Uterus (tissue), 4 donors: ENCODE data around the gene REPS1. TPM values are rescaled to one million over a fixed set of nuclear protein-coding genes. Genes with fewer than 3 reads are reported as not detected.
"Not testable (repeated sequence)": the region's sequence is repeated elsewhere in the genome, so short reads cannot be mapped to it uniquely, and the experiment has no call there.

Source experiments
- DNase-seq, 2 donors: peaks; one replicate each; pipeline ENCODE4 v3.0.0-alpha.2; 2019 to 2020
- H3K27ac ChIP-seq, 2 donors: fragments of 200-600 bp; sonication (generic); 1 replicate in 1 of 2; 2 replicates in 1 of 2; pipeline ENCODE4 v1.5.1; 2016 to 2018
- H3K27me3 ChIP-seq, 2 donors: fragments of 200-600 bp; sonication (generic); one replicate each; pipeline ENCODE4 v1.5.1; 2018 to 2019; ENCODE audit warnings: control low read depth in 1 of 2
- H3K36me3 ChIP-seq, 2 donors: fragments of 200-600 bp; sonication (generic); one replicate each; pipeline ENCODE4 v1.5.1; 2019; ENCODE audit warnings: control low read depth in 1 of 2
- H3K4me1 ChIP-seq, 2 donors: fragments of 200-600 bp; sonication (generic); one replicate each; pipeline ENCODE4 v1.5.1; 2018 to 2019; ENCODE audit warnings: control low read depth in 1 of 2
- H3K4me3 ChIP-seq, 2 donors: fragments of 200-600 bp; sonication (generic); 1 replicate in 1 of 2; 2 replicates in 1 of 2; pipeline ENCODE4 v1.5.1; 2018 to 2019; ENCODE audit warnings: mild to moderate bottlenecking in 1 of 2
- H3K9me3 ChIP-seq, 2 donors: fragments of 200-600 bp; sonication (generic); one replicate each; pipeline ENCODE4 v1.5.1; 2019; ENCODE audit warnings: control low read depth in 1 of 2
- CTCF ChIP-seq, 4 experiments: fragments of 200-600 bp in 2 of 4; fragments of 450-650 bp in 2 of 4; sonication (generic) in 2 of 4; IDR thresholded peaks; one replicate each; pipeline ENCODE4 v1.5.1; 2016 to 2019; ENCODE audit warnings: antibody characterized with exemption in 4 of 4, mild to moderate bottlenecking in 2 of 4, moderate library complexity in 1 of 4
- POLR2A ChIP-seq, 2 donors: fragments of 450-650 bp; IDR thresholded peaks; one replicate each; pipeline ENCODE4 v1.6.1; 2016; ENCODE audit warnings: antibody characterized with exemption in 2 of 2, mild to moderate bottlenecking in 1 of 2, moderate library complexity in 1 of 2
- intact Hi-C: fragments of 100-400 bp; cut with DNase I; formaldehyde crosslinking; loops from one replicate; pipeline ENCODE4 v1.15.1; 2023; ENCODE audit warnings: low total_unique reads
- total RNA-seq, 4 donors: library from RNA; depleted of rRNA in 3 of 4; stranded (reverse); fragments of >200 nt in 3 of 4; gene quantifications; one replicate each; pipeline versions ENCODE4 v1.1.0 to v1.2.4, GENCODE V29; 2014 to 2023
- donor health status: DM: yes; HTN: yes; CAD: no.

REPS1 gene
- total RNA-seq, 4 donors from 2014 or later = 36.5 to 266 (median 70.7) TPM

GRCh38 chr6:139028658-139029469 lies 40.8 kb upstream of the REPS1 start, which contains the start of gene ABRACL:
ABRACL (plus strand) TSS chr6:139028745; CDS start chr6:139034161, 5,416 bp downstream.
- intact Hi-C loops = no loop called here
- peak; percentile 58 to 63 for DNase-seq
- Histone ChIP-seq H3K27ac (peak within 1 kb of the TSS; percentile 75 to 80), H3K4me3 (peak within 1 kb of the TSS; percentile 59 to 66), H3K9me3 (no peaks in the 10 kb centered on the region), H3K4me1 (peaks cover 0 to 4% of the 10 kb centered on the region in 2 donors), H3K27me3 (no peaks in the 10 kb centered on the region), H3K36me3 (no peaks in the 10 kb centered on the region)
- TF ChIP-seq CTCF (IDR thresholded peaks at IDR 0.05) (no peak), POLR2A (IDR thresholded peaks at IDR 0.05) (no peak)

DNA sequence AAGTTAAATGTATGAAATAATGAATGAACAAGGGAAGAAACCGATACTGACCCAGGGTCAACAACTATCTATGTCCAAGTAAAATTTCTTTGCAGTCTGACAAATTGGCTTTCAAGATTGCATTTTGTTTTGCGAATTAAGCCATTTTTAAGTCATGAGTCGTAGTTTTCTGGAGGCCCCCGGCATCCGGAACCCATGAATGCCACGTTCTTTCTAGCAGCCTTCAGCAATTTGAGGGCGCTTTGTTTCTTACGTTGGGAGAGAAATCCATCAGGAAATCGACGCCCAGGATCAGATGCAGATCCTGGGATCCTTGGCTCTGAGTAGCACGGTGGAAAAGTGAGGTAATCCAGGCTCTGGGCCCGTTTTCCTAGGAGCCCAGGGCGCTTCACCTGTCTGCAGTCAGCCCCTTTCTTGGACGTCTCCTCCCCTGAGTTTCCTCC lies 40.2 kb upstream of the REPS1 start:
- TF ChIP-seq CTCF (IDR thresholded peaks at IDR 0.05) = no peak
- no peak for TF ChIP-seq POLR2A (IDR thresholded peaks at IDR 0.05)
- Histone ChIP-seq H3K4me3 (peak overlapping the region; percentile 59 to 66), H3K4me1 (peaks cover 0 to 4% of the 10 kb centered on the region in 2 donors), H3K9me3 (no peaks in the 10 kb centered on the region), H3K36me3 (no peaks in the 10 kb centered on the region), H3K27me3 (no peaks in the 10 kb centered on the region), H3K27ac (peak overlapping the region; percentile 75 to 80)
- no peak for DNase-seq
- intact Hi-C loops = no loop called here

GRCh38 chr6:139027620-139028182 lies 39.6 kb upstream of the REPS1 start:
- TF ChIP-seq POLR2A (IDR thresholded peaks at IDR 0.05) (no peak), CTCF (IDR thresholded peaks at IDR 0.05) (no peak)
- Histone ChIP-seq H3K36me3 (no peaks in the 10 kb centered on the region), H3K27ac (peak overlapping the region; percentile 75 to 80), H3K9me3 (no peaks in the 10 kb centered on the region), H3K4me3 (peak overlapping the region; percentile 59 to 66), H3K4me1 (peaks cover 0 to 4% of the 10 kb centered on the region in 2 donors), H3K27me3 (no peaks in the 10 kb centered on the region)
- no peak for DNase-seq
- intact Hi-C loops = no loop called here

DNA sequence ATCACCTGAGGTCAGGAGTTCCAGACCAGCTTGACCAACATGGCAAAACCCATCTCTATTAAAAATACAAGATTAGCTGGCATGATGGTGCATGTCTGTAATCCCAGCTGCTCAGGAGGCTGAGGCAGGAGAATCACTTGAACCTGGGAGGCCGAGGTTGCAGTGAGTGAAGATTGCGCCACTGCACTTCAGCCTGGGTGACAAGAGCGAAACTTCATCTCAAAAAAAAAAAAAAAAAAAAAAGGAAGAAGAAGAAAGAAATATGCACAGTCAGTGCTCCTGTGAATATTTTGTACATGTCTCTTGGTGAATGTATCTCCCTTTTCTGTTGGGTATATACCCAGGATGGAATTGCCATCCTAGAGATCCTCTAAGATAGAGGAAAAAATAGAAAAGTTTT lies 37.4 kb upstream of the REPS1 start:
- H3K27me3 ChIP-seq, H3K4me1 ChIP-seq, H3K4me3 ChIP-seq, H3K9me3 ChIP-seq, intact Hi-C loops, DNase-seq, H3K27ac ChIP-seq, H3K36me3 ChIP-seq: not testable (repeated sequence)

- intact Hi-C loops = no loop called here
- Histone ChIP-seq H3K27me3 (no peaks in the 10 kb centered on the region), H3K4me1 (no peaks in the 10 kb centered on the region), H3K36me3 (no peaks in the 10 kb centered on the region), H3K4me3 (no peak overlapping the region), H3K9me3 (no peaks in the 10 kb centered on the region), H3K27ac (no peak overlapping the region)
- no peak for DNase-seq
- TF ChIP-seq POLR2A (IDR thresholded peaks at IDR 0.05) (no peak), CTCF (IDR thresholded peaks at IDR 0.05) (no peak)
Measured at GRCh38 chr6:139020689-139021088, 32.6 kb upstream of the REPS1 start.
